ENCODE measurements around the gene TBCD.

TBCD gene

GRCh38 chr17:82835766-82836512, 84.1 kb downstream of the TBCD start:
- DNase-seq, result no peak

- no peak for DNase-seq
These were observed 85.0 kb downstream of the TBCD start for GRCh38 chr17:82836823-82837357.

GRCh38 chr17:82837586-82838320, 85.9 kb downstream of the TBCD start:
- no peak for DNase-seq

DNA sequence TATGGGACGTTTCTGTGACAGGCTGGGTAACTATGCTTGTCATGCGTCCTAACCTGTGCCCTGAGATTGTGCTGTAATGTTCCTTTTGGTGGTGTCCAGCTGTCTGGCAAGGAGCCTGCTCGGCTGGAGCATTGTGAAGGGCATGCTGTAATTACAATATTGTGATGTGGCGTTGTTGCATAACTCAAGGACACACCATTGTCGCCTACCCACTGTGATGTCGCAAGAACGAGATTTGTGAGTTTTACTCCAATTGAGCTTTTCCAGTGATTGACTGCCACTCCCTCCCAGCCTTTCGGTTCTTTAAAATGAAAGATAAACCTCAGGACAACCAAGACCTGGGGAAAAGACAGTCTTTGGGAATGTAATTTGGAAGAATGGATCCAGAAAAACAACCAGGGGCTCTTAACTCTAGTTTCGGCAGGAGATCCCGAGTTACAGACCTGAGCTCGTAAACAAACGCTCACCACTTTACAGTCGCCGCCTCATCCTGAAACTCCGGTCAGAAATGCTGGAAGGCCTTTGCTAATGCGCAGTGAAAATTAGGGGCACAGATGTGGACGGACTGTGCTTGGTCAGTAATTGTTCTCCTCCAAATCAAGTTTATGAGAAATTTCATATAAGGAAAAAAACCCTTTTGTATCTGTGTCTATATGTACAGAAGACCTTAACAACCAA, 86.7 kb downstream of the TBCD start:
- DNase-seq, result no peak

DNA sequence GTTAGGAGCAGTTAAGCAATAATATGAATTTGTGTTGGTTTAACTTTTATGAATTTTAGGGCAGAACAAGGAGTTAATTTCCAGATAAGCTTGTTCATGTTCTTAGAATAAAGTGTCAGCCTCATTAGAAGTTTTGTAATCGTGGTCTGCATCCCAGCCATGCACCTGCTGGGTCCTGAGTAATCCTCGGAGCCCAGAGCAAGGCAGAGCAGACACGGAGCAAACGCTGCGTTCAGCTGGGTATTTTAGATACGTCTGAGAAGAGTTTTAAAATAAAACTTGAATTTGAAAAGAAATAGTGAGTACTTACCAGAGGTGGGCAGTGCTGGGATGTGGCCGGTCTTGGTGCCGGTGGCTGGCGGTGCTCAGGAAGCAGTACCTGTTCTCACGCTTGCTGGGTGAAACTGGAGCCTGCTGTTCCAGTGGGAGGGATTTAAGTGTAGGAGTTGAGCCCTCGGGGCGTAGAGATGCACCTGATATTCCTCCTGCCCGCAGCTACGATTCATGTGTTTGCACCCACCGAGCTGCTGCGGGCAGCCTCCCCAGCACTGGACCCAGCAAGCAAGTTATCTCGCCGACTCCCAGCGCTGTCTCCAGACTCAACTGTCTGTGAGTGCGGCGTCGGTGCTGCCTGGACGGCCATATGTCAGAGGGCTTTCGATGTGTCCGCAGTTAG, 87.9 kb downstream of the TBCD start, which contains the start of gene ZNF750:
Gene ZNF750 (minus strand): TSS at position 406 of the 676 bp plus-strand sequence. CDS start 7,568 bp downstream, outside the sequence.
- DNase-seq, result no peak

- no peak for DNase-seq
These were observed 88.6 kb downstream of the TBCD start for GRCh38 chr17:82840431-82840831.

DNA sequence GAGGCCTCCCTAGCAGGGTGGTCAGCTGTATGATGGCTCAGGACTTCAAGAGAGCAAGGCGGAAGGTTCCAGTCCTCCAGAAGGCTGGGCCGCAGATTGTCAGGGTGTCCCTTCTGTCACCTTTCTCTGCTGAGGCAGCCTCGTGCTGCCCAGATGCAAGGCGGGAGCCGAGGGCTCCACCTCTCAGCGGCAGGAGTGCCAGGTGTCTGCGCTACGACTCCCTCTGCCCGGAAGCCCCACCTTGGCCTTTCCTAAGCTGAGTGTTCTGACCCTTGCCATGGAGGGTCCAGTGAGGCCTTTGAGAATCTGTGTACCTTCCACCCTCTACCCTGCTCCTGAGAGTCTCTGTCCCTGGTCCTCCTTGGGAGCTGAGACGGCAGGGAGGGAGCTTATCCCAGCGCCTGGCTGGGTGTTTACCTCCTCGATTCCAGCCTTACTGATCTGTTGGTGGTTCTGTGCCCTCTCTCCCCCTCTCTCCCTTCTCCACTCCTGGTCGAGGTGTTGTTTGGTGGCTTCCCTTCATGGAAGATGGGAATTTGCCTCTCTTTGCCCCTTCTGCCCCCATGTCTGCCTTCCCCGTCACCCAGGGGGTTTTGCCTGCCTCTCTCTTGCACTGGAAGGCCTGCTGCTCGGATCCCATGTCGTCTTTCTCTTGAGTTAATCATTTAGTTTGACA, 90.2 kb downstream of the TBCD start:
- DNase-seq, result no peak

- DNase-seq, result no peak
These were observed 92.2 kb downstream of the TBCD start for GRCh38 chr17:82843904-82844680.

DNA sequence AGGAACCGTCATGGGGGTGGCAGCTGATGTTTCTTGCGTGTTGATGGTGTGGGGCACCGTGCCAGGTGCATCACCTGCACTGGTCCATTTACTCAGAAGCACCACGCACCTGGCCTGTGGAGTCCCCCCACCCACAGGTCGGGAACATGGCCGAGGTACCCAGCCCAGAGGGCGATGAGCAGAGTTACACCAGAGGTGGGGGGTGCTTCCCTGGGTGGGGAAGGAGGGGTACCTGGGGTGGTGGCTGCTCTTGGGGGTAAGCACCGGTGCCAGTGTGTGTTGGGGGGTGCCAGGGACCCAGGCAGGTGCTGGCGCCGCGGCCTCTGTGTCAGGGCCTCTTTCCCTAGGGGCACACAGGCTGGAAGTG, 92.9 kb downstream of the TBCD start:
- no peak for DNase-seq

DNA sequence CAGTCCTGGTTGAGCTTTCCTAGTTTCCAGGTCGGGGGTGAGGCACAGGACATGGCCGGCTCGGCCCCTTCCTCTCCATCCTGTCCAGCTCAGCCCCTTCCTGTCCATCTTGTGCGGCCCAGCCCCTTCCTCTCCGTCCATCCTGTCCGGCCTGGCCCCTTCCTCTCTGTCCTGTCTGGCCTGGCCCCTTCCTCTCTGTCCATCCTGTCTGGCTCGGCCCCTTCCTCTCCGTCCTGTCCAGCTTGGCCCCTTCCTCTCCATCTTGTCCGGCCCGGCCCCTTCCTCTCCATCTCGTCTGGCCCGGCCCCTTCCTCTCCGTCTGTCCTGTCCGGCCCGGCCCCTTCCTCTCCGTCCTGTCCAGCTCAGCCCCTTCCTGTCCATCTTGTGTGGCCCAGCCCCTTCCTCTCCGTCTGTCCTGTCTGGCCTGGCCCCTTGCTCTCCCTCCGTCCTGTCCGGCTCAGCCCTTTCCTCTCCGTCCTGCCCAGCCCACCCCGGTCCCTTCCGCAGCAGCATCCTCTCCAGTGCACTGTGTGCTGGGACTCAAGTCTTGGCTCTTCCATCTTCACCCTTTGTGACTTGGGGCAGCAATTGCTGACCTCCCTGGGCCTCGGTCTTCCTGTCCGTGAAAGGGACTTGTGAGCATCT, 93.4 kb downstream of the TBCD start:
- DNase-seq, result no peak

DNA sequence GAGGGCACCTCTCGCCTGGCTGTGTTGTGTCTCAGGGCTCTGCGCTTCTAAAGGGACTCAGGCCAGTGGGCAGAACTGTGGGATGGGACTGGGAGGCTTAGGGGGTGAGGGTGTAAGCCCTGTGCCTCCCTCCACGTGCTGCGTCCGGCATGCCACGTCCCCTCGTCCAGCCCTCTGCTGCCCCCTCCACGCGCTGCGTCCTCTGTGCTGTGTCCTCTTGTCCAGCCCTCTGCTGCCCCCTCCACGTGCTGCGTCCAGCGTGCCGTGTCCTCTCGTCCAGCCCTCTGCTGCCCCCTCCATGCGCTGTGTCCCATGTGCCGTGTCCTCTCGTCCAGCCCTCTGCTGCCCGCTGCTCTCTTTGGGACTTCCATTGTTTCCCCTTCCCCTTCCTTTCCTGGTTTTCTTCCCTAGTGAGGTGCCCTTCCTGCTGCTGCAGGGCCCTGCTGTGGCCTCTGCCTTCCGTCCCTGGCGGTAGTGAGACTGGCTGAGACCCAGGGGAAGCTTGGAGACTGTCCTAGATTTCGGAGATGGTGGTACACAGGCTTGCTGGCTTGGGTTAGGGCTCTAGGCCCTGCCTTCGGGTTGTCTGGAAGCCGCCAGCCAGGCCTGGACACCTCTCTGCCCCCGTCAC, 94.3 kb downstream of the TBCD start:
- no peak for DNase-seq

DNA sequence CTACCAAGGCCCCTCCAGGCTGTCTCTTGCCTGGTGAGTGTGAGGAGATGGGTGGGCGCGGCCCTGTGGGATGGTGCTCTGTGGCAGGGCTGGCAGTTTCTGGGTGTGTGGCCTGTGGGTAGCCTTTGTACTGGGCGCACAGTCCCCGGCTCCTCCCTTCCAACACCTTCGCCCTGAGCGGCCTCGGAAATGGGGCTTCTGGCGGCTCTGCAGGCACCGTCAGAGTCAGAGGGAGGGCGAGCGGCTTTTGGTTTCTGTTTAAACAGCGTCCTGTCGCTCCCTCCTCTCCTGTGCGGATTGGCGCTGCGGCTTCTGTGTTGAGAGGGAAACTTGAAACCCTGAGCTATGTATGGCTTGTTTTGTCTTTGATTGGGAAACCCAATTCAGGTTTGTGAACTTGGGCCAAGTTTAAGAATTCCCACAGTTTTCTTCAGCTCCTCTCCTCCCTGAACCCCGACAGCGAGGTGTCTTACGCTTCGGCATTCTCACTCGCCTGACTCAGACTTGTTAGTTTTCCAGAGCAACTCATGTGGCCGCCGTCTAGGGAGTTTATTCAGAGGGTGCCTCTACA, 96.2 kb downstream of the TBCD start:
- DNase-seq, result peak; percentile 64

DNA sequence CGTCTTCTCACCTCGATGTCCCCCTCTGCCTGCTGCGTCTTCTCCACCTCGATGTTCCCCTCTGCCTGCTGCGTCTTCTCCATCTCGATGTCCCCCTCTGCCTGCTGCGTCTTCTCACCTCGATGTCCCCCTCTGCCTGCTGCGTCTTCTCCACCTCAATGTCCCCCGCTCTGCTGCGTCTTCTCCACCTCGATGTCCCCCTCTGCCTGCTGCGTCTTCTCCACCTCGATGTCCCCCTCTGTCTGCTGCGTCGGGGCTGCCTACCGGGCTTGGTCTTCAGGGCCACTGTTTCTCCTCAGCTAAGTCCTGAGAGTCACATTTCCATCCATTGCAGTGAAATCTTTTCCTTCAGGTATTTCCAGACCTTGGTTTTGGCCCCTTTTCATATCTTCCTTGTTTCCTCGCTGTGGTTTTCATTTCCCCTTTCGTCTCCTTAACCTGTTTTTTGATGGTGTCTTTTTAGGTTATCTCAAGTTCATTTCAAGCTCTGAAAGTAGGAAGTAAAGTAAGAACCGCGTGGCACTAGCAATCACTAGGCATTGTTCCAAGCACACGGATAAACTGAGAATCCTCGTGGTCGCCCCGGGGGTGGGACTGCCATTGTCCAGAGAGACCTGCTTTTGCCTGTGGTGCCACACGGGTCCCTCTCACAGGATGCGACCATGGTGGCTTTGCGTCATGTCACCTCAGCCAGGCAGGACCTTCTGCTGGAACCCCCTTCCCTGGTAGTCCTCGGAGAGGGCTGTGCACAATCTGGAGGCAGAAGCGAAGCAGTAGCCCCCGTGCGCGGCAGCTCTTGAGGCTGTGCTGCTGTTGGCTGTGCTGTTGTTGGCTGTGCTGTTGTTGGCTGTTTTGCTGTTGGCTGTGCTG, 97.4 kb downstream of the TBCD start:
- DNase-seq, result no peak

- no peak for DNase-seq
These were observed 99.5 kb downstream of the TBCD start for GRCh38 chr17:82851381-82851780.

DNA sequence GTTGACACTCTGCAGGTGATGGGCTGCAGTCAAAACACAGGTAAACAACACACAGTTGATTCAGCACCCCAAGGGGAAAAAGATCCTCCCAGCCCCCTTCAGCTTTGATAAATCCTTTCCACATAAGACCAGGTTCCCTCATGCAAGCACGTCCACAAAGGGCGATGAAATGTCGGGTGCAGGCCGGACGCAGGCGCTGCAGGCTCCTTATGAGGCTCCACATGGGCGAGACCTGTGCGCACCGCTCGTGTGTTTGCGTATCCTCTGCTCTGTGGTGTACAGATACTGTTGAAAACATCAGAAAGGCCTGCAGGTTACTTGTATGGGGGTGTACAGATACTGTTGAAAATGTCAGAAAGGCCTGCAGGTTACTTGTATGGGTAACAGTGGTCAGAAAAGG, 102.4 kb downstream of the TBCD start:
- no peak for DNase-seq

GRCh38 chr17:82856361-82856760, 104.5 kb downstream of the TBCD start:
- no peak for DNase-seq

- peak; percentile 49 for DNase-seq
These were observed 106.7 kb downstream of the TBCD start for GRCh38 chr17:82858376-82859126.
